NCI-H128 (cell line): ENCODE measurements around the gene TEKT5.
"Not testable (repeated sequence)": the region's sequence is repeated elsewhere in the genome, so short reads cannot be mapped to it uniquely, and the experiment has no call there.

Experiments used
- DNase-seq: peaks from one replicate; lab custom pipeline; 2025; ENCODE audit not compliant: unreplicated experiment; lab: John Stamatoyannopoulos, UW

TEKT5 gene

DNA sequence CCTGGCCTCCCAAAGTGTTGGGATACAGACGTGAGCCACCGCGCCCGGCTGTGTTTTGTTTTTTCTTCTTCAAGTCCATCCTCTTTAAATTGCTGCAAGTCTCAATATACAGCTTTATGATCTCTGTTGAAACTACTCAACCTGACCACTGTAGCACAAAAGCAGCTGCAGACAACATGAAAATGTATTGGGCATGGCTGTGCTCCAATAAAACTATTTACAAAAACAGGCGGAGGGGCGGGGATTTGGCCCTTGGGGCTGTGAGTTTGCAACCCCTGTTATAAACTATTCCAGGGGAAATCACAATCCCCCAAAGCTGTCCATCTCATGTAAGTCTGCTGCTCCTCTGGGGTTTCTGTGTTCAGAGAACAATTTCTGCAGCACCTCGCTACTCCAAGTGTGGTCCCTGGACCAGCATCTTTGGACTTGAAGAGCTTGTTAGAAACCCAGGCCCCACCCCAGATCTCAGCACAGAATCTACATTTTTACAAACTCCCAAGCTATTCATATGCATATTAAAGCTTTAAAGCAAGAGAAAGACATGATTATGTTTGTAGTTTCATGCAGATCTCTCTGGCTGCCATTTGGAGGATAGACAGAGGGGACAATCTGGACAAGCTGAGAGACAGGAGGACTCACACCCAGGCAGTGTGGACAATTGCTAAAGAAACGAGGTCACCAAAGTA, 33.6 kb downstream of the TEKT5 start:
- DNase-seq, result no peak

DNA sequence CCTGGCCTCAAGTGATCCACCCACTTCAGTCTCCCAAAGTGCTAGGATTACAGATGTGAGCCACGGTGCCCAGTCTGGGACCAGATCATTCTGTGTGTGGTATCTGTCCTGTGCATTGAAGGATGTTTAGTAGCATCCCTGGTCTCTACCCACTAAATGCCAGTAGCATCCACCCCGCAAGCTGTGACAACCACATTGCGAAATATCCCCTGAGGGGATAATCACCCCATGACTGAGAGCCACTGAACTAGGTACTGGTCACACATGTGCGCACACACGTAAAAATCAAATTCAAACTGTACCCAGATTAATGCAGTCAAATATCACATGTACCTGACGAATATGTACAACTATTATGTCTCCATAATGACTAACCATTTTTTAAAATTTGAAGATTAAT, 35.8 kb downstream of the TEKT5 start:
- no peak for DNase-seq

DNA sequence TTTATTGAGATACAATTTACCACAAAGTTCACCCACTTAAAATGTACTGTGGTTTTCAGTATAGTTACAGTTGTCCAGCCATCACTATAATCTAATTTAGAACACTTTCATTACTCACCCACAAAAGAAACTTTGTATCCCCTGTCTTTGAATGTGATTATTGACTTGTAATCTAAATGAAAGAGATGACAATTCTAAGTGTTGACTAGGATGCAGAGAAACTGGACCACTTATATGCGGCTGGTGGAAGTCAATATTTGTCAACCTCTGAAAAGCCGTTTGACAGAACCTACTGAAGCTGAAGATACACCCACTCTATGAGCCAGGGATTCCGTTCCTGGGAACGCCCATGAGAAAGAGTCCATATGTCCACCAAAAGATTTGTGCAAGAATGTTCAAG, 36.8 kb downstream of the TEKT5 start:
- DNase-seq, result no peak

DNA sequence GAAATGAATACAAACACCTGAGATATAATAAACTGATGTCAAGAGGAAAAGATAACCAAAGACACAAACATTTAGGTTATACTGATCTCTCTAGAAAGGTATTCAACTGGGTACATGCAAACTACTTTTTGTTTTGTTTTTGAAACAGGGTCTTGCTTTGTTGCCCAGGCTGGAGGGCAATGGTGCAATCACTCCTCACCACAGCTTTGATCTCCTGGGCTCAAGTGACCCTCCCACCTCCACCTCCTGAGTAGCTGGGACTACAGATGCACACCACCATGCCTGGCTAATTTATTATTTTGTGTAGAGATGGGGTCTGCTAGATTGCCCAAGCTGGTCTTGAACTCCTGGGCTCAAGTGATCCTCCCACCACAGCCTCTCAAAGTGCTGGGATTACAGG, 38.1 kb downstream of the TEKT5 start:
- DNase-seq, result no peak

DNA sequence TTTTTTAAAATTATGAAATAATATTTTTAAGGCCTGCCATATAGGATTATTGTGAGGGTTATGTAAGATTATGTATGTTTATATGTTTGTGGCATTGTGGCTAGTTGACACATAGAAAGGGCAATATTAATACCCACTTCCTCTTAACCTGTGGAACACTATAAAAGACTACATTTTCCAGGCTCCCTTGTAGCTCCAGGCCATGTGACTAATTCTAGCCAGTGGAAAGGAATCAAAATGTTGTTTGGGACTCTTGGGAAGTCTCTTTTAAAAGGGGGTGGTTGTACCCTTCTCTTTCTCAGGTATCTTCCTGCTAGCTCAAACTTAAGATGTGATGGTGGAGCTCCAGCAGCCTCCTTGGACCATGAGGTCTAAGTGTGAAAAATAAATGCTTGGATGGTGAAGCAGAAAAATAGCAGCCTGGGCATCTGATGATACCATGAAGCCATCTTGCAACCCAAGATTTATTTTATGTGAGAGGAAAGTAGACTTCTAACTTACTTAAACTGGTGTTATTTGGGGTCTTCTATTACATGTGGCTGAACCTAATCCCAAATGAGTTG, 39.2 kb downstream of the TEKT5 start:
- no peak for DNase-seq

DNA sequence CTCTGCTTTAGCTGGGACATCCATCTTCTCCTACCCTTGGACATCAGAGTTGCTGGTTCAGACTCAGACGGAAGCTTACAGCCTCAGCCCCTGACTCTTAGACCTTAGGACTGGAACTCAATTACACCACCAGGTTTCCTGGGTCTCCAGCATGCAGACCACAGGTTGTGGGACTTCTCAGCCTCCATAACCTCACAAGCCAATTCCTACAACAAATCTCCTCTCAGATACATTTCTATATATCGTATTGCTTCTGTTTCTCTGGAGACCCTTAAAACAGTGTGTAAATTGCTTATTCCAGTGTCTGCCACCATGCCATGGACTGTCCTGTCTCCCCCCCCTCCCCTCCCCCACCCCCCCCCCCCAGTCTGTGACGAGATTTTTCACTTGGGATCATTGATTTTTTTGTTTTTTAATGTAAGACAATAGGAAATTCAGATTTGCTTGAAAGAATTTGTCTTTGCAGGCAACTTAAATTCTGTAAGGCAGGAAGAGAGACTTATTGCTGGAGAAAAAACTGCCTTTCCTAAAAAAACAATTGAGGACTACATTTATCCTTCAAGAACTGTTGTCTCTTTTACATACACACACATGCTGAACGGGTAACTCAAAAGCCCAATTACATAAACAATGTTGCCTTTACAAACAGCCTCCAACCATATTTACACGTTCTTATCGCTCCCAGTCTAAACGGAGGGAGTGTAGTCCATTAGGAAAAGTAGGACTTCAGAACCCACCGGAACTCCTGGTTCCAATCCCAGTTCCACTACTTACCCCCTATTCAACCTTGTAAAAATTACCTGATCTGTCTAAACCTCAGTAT, 39.9 kb downstream of the TEKT5 start:
- no peak for DNase-seq

DNA sequence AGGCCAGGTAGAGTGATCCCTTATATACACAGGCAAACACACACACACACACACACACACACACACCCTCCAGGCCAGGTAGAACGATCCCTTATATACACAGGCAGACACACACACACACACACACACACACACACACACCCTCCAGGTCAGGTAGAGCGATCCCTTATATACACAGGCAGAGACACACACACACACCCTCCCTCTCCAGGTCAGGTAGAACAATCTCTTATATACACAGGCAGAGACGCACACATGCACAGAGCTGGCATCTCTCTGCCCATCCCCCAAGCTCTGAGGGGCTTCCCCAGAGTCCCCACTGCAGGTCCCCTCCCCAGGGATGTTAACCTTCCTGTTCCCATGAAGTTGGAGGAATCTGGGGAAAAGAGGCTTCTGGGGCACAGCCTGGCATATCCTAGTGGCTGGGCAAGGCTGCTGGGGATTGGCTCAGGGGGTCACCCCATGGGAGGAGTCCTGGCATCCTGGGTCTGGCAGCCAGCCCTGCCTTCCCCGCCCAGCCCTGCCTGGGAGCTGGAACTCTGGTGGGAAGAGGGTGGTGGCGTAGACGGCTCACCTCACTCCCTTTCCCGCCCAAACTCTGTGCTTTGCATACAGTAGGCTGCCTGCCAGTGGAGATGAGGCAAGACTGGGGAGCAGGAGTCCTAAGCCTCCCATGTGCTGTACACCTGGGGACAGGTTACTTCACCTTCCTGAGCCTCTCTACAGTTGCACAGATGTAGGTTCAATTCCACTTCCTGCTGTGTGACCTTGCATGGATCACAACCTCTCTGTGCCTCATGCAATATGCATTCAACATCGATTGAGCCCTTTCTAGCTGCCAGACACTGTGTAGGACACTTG, 41.8 kb downstream of the TEKT5 start:
- no peak for DNase-seq

DNA sequence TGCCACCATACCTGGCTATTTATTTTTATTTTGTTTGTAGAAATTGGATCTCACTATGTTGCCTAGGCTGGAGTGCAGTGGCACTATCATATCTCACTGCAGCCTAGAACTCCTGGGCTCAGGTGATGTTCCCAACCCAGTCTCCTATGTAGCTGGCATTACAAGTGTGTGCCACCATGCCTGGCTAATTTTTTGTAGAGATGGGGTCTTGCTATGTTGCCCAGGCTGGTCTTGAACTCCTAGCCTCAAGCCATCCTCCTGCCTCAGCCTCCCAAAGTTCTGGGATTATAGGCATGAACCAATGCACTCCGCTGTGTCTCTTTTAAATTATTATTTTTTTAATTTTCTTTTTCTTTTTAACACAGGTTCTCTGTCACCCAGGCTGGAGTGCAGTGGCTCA, 45.6 kb downstream of the TEKT5 start:
- DNase-seq, result not testable (repeated sequence)

DNA sequence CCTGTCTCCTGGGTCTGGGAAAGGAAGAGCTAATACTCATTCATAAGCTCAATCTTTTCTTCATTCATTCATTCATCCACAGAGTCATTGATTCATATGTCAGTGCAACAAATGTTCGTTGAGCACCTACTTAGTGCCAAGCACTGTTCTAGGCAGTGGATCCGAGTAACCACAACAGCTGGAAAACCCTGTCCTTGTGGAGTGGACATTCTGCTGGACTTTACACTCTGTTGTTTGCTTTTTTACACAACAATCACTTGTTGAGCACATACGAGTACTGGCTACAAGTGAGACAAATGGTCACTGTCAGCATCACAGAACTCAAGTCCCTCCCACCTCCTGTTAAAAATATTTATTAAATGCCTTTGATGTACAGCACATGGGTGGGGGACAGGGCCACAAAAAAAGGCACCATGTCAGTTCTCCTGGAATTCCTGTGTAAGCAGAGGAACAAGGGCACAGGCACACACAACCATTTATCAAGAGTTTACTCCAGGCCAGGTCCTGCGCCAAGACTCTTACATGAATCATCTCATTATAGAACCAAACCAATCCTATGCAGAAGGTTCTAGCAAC, 46.9 kb downstream of the TEKT5 start:
- no peak for DNase-seq

DNA sequence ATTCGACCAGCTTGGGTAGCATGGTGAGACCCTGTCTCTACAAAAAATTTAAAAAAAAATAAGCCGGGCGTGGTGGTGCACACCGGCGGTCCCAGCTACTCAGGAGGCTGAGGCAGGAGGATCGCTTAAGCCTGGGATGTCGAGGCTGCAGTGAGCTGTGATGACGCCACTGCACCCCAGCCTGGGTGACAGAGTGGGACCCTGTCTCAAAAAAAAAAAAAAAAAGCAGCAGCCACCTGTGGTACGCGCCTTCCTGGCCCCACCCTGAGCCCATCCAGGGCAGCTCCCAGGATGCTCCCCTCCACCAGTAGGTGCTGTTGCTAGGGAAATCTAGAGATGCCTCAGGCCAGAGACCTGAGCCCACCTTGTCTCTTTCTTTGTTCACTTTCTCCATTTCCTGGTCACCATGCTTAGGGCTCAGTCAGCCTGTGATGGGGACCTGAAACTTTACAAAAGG, 47.4 kb downstream of the TEKT5 start:
- DNase-seq, result no peak

DNA sequence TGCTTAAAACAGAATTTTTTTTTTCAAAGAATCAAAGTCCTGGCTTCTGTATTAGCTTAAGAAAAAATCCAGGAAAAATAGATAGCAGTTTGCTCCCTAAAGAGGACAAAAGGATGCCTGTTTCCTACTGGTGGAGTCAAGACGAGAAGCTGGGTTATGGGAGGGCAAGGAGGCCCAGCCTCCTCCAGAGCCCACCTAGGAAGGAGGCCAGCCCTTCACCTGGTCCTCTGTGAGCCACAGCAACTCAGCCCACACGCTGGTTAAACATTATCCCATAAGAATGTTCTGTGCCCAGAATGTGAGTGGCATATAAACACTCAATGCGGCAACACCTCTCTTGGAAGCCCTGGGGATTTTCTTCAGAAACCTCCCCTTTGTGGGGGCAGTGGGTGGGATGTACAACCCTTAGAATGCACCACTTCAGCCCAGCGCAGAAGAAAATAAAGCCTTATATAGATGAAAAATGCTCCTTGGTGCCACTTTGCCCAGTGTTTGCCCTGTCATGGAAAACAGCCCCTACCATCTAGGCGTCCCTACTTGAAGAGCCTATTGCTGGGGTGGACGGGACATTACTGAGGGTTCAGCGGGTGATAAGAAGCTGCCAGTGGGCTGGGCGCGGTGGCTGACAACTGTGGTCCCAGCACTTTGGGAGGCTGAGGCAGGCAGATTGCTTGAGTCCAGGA, 48.0 kb downstream of the TEKT5 start:
- no peak for DNase-seq

DNA sequence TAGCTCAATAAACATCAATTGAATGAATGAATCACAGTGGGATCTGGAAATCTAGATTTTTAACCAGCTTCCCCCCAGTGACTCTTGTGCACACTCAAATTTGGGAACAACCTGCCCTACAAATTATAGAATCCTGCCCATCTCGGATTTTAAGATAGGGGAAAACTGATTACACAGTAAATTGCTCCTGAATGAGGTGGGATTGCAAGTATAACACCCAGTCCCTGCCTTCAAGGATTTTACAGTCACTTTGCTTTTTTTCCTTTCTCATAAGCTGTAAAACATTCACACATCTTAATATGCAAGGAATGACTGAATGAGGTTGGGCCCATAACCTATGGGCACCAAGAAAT, 48.5 kb downstream of the TEKT5 start:
- DNase-seq, result no peak

DNA sequence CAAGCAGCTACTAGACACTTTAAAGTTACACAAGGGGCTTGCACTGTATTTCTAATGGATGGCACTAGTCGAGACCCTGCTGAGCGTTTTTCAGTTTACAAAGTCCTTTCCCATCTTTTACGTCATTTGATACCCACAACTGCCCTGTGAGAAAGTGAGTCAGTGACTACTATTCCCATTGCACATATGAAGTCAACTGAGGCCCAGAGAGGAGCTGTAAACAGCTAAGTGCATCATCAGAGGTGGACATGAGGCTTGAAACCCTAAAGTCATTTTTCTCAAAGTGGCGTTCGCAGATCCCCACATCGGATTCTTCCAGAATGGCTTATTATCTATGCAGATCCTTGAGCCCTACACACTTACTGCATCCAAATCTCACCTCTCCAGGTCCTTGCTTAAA, 50.6 kb downstream of the TEKT5 start:
- no peak for DNase-seq

DNA sequence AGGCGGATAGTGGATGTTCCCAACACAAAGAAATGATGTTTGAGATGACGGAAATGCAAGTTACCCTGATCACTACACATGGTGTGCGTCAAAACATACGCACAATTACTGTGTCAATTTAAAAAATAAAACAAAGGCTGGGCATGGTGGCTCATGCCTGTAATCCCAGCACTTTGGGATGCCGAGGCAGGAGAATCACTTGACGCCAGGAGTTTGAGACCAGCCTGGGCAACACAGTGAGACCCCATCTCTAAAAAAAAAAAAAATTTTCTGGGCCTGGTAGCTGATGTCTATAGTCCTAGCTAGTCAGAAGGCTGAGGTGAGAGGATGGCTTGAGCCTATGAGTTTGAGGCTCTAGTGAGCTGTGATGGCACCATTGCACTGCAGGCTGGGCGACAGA, 51.8 kb downstream of the TEKT5 start:
- no peak for DNase-seq

DNA sequence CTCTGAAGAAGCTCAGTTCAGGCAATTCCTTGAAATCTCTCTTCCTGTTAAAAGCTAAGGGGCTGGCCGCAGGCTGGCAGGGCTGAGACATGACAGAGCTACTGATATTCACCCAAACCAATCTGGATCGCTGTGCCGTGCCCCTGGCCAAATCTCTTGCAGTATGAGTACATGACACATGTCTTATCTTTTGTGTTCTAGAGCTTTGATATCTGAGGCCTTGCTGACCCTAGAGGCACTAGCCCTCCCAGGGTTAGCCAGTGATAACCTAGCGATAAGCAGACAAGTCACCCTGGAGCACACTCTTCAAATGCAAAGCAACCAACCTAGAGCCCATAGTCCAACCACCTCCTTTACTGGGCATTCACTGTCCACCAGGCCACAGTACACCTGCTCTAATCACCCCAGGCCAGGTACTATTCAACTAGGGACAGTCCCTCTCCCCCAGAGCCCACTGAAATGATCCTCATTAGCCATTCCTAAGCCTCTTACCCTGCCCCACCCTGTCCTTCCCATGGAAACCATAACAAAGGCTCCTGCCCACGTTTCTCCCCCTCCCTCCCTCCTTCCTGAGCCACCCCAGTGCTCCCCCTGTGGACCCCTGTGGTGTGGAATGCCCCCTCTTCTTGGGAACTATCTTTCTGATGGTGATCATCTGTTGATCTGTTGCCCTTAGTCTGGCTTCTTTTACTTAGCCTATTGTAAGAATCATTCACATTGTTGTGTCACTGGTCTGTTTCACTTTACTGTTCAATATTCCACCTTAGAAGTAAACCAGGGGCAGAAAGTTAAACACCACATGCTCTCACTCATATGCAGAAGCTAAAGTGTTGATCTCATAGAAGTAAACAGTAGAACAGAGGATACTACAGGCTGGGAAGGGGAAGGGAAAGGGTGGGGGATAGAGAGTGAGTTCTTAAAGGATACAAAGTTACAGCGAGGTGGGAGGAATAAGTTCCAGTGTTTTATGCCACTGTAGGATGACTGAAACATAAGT, 52.5 kb downstream of the TEKT5 start:
- no peak for DNase-seq

DNA sequence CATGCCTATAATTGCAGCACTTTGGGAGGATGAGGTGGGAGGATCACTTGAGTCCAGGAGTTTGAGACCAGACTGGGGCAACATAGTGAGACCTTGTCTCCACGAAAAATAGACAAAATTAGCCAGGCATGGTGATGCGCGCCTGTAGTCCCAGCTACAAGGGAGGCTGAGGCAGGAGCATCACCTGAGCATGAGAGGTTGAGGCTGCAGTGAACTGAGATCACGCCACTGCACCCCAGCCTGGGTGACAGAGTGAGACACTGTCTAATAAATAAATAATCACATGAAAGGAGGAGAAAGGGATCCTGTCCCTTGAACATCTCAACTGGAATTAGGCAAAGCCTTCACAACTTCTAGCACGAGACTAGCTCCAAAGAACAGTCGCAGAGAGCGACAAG, 53.2 kb downstream of the TEKT5 start:
- DNase-seq, result no peak

DNA sequence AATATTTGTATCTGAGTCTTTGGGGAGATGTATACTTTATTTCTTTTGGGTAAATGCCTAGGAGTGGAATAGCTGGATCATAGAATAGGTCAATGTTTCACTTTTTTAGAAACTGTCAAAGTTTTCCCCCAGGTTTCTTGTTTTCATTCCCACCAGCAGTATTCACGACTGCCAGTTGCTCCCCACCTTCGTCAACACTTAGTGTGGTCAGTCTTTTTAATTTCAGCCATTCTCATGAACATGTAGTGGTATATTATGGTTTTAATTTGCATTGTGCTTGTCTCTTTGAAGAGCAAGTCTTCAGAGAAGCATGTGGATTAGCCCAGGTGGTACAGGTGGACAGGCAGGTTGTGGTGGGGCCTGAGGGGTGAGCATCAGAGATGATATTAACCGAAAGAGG, 53.8 kb downstream of the TEKT5 start:
- DNase-seq, result no peak

DNA sequence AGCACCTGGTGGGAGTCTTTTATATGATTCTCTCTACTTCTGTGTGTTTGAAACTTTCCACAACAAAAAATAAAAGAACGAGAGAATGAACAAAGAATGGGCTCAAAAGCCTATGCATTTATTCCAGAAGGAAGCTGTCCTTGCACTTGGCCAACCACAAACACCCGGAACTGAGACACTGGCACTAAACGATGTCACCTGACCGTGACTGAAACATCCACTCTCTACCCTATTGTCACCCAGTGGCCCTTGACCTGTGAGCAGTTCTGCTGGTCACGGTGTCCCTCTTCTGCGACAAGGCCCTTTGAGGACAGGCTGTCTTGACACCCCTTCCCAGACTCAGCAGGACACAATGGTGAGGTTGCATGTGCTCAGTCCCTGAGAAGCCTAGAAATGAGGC, 56.6 kb downstream of the TEKT5 start:
- DNase-seq, result no peak

DNA sequence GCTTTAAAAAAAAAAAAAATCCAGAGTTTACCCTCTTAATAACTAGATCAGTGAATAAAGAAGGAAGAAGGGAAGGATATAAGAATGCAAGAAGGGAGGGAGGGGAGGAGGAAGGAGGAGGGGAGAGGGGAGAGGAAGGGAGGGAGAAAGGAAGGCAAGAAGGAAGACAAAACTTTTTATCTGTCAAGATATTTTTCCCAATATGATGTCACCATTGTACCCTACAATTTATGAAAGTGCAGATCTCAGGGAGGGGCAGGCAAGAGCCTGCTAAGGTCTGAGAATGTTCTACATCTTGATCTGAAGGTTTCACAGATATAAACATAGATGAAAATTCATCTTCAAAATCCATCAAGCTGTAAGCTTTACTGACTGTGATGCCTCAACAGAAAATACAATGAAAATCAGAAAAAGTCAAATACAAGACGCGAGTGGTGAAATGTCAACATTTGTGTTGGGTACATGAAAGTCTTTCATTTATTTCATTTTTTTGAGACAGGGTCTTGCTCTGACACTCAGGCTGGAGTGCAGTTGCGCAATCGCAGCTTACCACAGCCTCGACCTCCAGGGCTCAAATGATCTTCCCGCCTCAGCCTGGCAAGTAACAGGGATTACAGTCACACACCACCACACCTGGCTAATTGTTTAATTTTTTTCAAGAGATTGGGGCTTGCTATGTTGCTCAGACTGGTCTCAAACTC, 57.2 kb downstream of the TEKT5 start:
- DNase-seq, result no peak
